SK-N-DZ (cell line): ENCODE measurements around the gene MIGA2.

Experiments used
- DNase-seq: peaks from one replicate; pipeline ENCODE4 v3.0.0-alpha.2; 2015; ENCODE audit warnings: low spot score

Gene MIGA2

DNA sequence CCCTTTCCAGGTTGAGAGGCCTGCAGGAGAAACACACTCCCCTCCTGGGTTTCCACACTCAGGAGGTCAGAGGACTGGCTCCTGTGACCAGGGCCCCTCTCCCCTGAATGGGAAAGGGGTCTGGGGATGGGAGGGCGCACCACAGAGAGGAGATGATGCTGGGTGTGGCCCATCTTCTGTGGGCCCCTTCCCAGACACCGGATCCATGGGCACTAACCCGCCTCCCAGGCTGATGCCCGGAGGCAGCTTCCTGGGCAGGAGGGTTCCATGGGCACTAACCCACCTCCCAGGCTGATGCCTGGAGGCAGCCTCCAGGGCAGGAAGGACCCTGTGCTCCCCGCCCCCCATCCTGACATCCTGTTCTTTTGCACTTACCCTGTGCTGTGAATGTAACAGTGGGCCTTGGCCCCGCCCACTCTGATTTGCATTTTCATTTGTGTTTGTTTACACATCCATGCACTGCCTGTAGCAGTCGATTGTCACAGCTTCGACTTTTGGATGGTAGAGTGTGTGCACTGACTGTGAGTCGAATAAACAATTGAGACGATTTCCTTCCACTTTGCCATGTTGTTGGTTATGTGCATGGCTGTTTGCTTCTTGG, 35.2 kb downstream of the MIGA2 start:
- DNase-seq, result no peak

DNA sequence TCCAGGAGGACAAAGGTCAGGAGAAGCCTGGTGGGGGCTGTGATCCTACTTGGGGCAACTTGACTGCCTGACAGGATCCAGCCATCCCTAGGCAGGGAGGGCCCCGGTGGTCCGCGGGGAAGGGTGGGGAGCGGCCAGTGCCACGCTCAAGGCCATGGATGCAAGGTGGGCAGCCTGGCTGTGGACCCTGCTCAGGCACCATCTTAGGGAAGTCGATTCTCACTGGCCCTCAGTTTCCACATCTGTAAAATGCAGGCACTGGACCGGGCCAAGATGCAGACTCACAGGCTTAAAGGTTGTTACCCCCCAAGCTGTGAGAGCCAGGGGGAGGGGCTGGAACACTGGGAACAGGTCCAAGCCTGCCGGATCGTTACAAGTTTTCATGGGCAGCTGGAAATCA, 35.7 kb downstream of the MIGA2 start:
- DNase-seq, result no peak

DNA sequence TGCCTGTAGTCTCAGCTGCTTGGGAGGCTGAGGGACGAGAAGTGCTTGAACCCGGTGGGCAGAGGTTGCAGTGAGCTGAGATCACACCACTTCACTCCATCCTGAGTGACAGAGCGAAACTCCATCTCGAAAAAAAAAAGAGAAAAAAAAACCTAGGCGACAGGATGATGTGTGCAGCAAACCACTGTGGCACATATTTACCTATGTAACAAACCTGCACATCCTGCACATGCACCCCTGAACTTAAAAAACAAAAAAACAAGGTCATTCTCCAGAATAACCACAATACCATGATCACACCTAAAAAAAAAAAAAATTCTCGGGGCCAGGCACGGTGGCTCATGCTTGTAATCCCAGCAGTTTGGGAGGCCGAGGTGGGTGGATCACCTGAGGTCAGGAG, 37.0 kb downstream of the MIGA2 start:
- DNase-seq, result no peak

DNA sequence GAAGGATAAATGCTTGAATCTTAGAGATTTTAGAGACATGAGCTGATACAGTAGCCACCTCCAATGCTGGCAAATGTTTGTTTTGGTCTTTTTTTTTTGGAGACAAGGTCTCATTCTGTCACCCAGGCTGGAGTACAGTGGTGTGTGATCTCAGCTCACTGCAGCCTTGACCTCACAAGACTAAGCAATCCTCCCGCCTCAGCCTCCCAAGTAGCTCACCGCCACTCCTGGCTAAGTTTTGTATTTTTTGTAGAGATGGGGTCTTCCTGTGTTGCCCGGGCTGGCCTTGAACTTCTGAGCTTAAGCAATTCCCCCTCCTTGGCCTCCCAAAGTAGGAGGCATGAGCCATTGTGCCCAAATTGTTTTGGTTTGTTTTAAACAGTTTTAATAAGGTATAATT, 37.7 kb downstream of the MIGA2 start:
- no peak for DNase-seq

DNA sequence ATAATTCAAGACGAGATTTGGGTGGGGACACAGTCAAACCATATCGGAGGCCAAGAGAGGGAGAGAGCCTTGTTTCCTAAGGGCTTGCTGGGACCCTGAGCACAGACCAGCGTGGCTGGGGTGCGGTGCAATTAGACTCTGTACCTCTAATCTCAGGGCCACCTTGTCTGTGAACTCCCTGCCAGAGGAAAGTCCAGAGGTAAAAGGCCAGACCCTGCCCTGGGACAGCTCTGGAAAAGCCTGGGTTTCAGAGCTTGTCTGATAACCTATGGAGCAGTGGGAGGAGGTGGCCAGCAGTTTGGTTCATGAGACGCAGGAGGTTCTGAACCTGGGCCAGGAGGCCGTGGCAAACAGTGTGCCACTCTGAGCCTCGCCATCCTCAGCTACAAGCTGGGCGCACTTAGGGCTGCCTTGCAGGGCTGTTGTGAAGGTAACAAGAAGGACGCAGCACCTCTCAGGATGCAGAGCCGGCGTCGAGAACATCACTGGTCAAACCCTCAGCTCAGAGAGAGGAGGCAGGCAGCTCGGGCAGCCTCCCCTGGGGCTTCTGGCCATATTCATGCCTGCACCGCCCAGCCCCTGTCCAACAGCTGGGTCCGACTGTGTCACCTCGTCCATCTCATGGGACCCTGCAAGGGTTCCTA, 39.7 kb downstream of the MIGA2 start:
- DNase-seq, result no peak

DNA sequence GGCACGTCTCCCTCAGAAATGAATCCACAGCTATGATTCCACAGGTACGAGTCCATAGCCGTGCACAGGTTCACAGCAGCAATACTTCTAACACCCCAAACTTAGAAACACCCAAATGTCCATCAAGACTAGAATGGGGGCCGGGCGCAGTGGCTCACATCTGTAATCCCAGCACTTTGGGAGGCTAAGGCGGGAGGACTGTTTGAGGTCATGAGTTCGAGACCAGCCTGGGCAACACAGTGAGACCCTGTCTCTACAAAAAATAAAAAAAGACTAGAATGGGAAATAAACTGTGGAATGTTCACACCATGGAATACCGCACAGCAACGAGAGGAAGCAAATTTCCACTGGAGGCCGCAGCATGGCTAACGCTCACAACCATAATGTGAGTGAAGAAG, 40.2 kb downstream of the MIGA2 start:
- DNase-seq, result no peak

DNA sequence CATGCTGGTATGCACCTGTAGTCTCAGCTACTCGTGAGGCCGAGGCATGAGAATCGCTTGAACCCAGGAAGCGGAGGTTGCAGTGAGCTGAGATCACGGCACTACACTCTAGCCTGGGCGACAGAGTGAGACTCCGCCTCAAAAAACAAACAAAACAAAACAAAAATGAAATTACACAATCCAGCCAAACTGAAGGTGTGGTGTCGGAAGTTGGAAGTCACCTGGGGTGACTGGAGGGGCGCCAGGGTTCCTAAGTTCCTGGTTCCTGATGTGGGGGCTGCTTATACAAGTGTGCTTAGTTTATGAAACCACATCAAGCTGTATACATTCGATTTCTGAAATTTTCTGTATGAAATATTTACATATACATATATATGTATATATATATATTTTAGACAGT, 40.8 kb downstream of the MIGA2 start:
- no peak for DNase-seq

DNA sequence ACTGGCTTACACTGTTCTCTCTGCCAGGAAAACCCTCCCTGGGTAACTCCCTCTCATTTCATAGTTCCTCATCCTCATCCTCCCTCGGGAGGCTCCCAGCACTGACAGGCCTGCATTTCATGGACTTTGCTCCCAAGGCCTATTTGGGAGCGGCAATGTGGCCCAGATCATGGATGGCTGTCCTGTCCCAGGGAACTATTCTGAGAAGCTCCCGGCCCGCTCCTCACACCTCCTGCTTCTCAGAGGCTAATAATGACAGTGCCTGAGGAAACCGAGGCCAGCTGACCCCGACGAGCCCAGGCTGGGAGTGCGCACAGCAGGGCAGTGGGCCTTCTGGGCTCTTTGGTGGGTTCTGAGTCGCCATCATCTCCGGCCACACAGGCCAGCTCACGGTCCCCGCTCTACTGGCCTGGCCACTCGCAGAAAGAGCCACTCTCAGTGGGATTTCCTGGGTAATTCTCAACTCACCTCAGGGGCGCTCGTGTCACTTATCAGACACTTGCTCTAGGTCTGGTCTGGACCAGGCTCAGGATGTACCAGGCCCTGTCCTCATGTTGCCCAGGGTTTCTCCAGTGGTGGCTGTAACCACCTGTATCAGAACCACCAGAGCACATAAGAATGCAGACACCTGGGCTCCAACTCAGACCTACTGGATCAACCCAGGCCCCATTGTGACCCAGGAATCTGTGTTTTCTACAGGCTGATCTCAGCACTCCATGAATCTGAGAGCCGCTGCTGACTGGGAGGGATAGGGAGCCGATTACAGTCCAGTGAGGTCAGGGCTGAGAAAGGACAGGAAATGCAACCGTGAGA, 42.5 kb downstream of the MIGA2 start:
- DNase-seq, result no peak

DNA sequence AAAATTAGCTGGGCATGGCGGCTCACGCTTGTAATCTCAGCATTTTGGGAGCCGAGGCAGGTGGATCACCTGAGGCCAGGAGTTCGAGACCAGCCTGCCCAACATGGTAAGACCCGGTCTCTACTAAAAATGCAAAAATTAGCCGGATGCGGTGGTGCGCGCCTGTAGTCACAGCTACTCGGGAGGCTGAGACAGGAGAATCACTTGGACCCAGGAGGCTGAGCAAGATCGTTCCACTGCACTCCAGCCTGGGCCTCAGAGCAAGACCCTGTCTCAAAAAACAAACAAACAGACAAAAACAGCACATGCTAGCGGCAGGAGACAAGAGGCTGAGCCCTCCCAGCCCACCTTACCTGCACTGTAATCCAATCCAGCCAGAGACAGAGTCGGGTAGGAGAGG, 43.4 kb downstream of the MIGA2 start:
- no peak for DNase-seq

DNA sequence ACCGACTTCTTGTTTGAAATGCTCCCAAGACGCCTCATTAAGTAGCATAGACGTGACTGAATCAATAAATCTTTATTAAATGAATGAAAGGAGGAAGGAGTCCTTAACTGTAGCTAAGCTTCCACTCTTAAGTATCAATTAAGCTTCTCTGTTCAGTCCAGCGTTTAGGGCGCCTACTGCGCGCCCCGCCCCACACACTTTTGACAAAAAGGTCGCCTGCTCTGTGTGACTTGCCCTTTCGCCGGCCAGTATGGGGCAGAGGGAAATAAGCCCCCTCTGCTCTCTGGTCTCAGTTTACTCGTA, 43.8 kb downstream of the MIGA2 start:
- DNase-seq, result no peak

DNA sequence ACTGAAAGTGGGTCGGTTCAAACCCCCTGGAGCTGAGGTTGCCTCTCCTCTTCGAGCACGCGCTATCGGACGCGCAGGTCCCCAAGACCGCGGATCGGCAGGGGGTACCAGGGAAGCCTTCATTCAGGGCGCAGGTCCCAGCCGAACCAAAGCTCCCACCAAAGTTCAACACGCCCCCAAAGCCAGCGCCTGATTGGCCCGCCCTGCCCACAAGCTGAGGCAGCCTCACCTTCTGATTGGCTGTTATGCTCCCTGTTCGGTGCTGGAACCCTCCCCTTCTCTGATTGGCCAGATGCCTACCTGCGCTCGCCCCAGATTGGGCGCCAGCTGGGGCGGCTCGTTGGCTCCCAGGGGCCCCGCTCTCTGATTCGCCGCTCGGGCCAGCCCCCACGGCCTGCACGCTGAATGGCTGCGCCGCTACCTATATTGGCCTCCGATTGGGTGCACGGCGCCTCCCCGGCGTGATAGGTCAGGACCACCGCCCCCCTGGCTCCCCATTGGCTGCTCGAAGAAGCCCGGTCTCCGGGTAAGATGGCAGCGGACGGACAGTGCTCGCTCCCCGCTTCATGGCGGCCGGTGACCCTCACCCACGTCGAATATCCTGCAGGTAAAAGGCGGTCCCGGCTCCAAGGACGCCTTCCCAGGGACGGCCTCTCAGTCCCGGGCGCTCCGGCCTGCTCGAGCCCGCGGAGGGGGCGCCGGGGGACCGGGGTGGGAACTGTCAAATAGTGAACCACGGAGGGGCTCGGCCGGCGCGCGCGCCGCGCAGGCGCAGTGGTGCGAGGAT, 44.4 kb downstream of the MIGA2 start, which contains the start of gene DOLPP1:
Gene DOLPP1 (plus strand): TSS at position 511 of the 787 bp plus-strand sequence. CDS start 21 bp downstream, at position 532.
- DNase-seq, result peak; percentile 99

DNA sequence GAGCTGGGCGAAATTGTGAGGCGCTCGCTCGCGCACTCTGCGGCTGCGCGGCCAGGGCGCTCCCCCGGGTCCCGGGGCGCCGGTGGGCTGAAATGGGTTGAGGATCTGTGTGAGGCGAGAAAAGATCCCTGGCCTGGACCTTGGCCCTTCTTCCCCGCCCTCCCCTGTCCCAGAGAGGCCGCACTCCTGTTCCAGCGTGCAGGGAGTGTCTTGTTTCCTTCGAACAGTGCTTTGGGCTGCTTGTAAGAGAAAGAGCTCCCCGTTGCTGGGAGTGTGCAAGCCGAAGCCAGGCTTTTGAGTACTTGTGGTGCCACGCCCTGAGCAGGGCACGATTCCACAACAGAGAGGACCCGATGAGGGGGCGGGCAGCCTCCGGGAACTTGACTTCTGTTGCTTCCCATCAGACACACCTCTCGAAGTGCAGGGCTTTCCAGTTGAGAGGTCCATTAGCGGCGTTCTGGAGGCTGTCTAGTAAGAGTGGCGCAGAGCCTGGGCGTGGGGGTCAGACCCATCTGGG, 45.0 kb downstream of the MIGA2 start:
- DNase-seq, result no peak

DNA sequence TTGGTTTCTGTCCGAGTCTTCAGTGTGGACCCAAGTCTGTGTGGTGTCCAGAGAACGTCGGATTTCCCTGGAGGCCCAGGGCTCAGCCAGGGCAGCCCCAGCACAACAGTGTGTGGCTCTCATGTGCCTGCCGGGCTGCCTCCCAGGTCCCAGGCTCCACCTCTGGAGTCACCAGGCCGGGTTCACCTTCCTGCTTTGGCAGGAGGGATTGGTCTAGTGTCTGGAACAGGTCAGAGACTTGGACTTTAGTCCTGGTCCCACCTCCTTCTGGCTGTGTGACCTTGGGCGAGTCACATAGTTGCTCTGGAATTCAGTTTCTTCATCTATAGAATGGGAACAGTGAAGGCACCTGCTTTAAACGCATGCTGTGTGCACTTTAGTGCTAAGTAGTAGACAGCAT, 47.7 kb downstream of the MIGA2 start:
- DNase-seq, result no peak

DNA sequence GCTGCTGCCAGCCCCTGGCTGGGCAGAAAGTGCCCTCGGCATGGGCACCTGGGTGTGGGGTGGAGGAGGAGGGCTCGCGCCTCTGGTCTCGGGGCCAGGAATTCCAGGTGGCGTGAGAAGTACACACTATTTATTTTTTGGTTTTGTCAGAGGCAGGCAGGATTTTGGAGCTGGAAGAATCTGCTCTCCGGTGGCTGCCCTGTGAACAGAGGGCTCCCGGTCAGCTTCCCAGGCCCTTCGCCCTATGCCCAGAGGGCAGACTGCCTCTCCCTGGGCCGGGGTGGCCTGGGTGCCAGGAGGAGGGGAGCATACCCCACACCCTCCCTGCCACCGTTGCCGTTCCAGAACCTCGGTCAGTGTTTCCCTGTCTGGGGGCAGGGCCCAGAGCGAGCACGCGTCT, 52.8 kb downstream of the MIGA2 start:
- DNase-seq, result no peak

DNA sequence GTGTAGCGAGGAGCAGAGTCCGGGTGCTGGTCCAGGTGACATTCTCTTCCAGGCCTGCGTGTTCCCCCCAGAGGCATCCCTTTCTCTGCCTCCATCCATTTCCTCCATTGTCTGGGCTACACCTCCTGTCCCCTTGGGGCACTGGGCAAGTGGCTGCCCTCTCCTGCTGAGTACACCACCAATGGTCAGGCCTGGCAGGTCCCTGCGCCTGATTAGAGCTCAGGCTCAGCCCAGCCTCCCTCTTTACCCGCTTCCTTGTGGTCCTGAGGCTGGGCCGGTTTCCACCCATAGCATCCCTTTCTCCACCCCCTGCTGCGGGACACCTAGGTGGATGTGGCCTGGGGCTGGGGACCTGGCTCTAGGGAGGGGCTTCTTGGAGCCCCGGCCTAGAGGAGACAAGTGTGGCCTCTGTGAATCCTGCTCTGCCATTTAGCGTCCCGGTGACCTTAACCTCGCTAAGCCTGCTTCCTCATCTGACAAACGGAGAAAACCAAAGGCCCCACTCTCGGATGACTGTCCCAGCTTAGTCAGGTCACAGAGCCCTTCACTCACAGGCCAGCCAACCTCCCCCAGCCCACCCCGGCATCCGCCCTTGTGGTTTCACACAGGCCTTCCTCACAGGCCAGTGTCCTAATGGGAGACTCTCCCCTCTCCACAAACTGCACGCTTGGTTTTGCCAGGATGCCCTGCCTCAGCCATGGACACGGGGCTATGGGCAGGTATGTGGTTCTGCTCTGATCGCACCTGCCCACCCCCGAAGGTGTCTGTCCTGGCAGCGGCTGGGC, 57.4 kb downstream of the MIGA2 start:
- DNase-seq, result no peak

DNA sequence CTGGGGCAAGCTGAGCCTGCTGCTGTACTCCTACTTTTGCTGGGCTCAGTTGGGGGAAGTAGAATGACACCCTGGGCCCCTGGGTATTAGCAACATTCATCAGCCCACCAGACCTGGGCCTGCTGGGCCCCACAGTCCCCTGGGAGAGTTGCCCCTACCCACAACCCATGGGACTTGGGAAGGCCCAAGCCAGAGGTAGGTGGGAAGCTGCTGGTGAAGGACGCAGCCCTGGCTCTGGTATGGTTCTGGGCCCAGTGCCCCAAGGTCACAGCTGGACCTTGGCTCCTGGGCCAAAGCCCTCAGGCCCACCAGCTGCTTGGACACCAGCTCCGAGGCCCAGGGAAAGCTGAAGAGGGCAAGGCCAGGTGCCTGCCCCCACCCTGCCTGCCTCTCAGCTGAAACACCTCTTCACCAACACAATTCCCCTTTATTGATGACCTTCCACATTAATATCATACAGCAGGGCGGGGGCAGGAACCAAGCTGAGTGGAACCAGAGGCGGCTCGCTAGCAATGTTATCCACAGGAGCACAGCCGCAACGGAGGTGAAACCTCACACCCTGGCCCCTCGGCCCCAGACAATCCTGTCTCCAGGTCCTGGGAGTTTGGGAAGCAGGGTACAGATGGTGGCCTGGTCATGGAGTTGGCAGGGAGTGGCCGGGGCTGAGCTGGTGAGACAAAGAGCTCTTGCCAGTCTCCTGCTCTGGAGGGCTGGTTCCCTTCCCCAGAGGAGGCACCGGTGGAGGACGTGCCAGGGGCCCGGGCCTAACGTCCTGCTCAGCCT, 58.2 kb downstream of the MIGA2 start:
- no peak for DNase-seq

DNA sequence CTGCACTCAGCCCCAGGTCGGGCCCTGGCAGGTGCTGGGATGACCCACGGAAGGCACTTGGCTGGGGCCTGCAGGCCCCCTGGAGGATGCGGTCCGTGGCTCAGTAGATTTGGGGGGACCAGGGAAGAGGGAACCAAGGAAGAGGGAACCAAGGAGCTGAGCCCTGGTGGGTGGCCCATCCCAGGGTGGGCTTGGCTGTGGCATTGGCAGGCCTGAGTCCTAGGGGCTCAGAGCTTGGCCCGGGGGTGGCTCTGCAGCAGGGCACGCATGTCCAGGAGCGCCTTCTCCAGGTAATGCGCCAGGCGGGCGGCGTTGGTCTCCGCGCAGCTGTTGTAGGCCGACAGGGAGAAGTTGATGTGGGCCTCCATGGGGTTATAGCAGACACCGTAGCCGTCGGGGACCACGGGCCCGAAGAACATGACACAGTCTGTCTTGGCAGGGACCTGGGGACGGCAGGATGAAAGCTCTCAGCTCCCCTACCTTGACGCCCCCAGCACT, 58.8 kb downstream of the MIGA2 start:
- DNase-seq, result no peak

DNA sequence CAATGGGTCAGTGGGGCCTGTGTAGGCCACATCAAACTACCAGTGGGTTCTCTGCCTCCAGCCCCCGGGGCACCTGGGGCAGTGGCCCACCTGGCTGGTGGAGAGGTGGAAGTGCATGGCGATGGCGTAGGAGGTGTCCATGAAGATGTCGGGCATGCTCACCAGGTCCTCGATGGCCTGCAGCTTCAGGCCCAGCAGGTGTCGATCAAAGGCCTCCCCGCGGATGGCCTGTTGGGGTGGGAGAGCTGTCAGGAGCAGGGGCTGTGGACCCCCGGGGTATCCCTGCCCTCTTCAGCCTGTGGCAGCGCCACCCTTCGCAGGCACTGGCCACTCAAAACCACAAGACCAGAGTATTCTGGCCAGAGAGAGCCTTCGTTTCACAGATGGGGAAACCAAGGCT, 59.5 kb downstream of the MIGA2 start:
- DNase-seq, result no peak

DNA sequence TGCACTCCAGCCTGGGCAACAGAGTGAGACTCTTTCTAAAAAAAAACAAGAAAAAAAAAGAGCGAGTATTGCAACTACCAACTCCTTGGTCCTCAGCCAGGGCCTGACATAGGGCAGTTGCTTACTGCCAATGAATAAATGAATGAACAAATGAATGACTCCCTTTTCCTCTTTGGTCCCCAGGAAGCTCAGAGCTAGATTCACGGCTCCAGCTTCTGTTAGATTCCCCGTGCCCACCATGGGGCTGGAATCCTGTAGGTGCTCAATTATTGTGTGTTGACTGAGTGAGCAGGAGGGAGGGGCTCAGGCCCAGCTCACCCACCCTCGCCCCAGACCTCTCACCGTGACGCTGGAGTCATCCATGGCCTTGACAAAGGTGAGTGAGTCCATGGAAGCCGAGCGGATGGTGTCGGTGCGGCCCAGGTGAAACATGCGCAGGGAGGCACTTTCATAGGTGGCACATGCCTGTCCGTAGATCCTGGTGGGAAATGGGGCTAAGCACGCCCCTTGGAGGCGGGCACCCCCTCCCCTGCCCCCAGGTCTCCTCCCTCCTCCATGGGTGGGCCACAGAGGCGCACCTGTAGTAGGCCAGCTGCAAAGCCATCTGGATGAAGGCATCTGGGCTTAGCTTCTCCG, 61.4 kb downstream of the MIGA2 start:
- DNase-seq, result no peak

DNA sequence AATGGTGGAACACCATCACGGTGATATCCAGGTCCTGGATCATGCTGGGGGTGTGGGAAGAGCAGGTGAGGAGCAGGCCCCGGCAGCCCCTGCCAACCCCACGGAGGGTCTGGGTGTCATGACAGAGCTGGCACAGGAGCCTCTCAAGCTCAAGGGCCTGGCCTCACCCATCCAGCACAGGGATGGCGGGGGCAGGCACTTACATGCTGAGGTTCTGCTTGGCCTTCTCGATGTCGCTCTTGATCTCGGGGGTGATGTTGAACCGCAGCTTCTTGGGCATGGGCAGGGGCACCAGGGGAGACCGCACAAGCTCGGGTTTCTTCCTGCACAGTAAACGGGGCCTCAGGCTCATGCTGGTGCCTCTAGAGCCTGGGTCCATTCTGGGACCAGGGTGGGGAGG, 61.9 kb downstream of the MIGA2 start:
- DNase-seq, result no peak
